Ramos (cell line): ENCODE results near the gene SLC4A1.

ENCODE experiments used
- in situ Hi-C: fragments of 300-500 bp; cut with MboI; formaldehyde crosslinking; loops from one replicate; pipeline ENCODE4 v1.14.3; 2022; ENCODE audit warnings: low sequenced_read_pairs; ENCODE audit not compliant: unreplicated experiment

The SLC4A1 gene

GRCh38 chr17:44210342-44211192 is 57.4 kb downstream of the SLC4A1 start:
- in situ Hi-C loops, result loop anchor here (5.0 kb wide), 1 partner anchor 112 kb away; the partner anchor contains the start of gene SLC25A39

- in situ Hi-C loops, result loop anchor here (5.0 kb wide), 1 partner anchor 112 kb away; the partner anchor contains the start of gene SLC25A39
Measured at GRCh38 chr17:44209786-44210341, 58.1 kb downstream of the SLC4A1 start.

- in situ Hi-C loops, result no loop called here
Measured at GRCh38 chr17:44207743-44208142, 60.2 kb downstream of the SLC4A1 start.

GRCh38 chr17:44207319-44207718 is 60.6 kb downstream of the SLC4A1 start:
- in situ Hi-C loops, result no loop called here

GRCh38 chr17:44206825-44207155 is 61.1 kb downstream of the SLC4A1 start:
- in situ Hi-C loops, result no loop called here

- in situ Hi-C loops, result no loop called here
Measured at GRCh38 chr17:44205962-44206824, 61.7 kb downstream of the SLC4A1 start.

- in situ Hi-C loops, result no loop called here
Measured at GRCh38 chr17:44204441-44204882, 63.5 kb downstream of the SLC4A1 start.

- in situ Hi-C loops, result no loop called here
Measured at GRCh38 chr17:44203731-44204440, 64.0 kb downstream of the SLC4A1 start.

GRCh38 chr17:44202756-44203155 is 65.2 kb downstream of the SLC4A1 start:
- in situ Hi-C loops, result no loop called here

GRCh38 chr17:44200478-44201155 is 67.3 kb downstream of the SLC4A1 start:
- in situ Hi-C loops, result no loop called here

GRCh38 chr17:44199553-44200477 is 68.1 kb downstream of the SLC4A1 start, which contains the start of gene ATXN7L3:
Gene ATXN7L3 (minus strand): TSS chr17:44199884. CDS start chr17:44198070, 1,814 bp downstream.
- in situ Hi-C loops, result no loop called here

- in situ Hi-C loops, result no loop called here
Measured at GRCh38 chr17:44198721-44199552, 69.0 kb downstream of the SLC4A1 start.
